Neutrophil (primary cell): ENCODE results near the gene ZBTB45.

ENCODE experiments used
- H3K27ac ChIP-seq: fragments of 200-600 bp; sonication (generic); 2 replicates; pipeline ENCODE4 v1.5.1; 2016; ENCODE audit warnings: mild to moderate bottlenecking, moderate library complexity
- H3K27me3 ChIP-seq: fragments of 200-600 bp; sonication (generic); 2 replicates; pipeline ENCODE4 v1.6.0; 2016; ENCODE audit warnings: mild to moderate bottlenecking
- H3K36me3 ChIP-seq: fragments of 200-600 bp; sonication (generic); 2 replicates; pipeline ENCODE4 v1.5.1; 2017
- H3K4me1 ChIP-seq, 2 experiments: fragments of 200-600 bp in 1 of 2; sonication (generic) in 1 of 2; 1 replicate in 1 of 2; 2 replicates in 1 of 2; pipeline versions ENCODE4 v1.5.1 to v1.6.1; 2013 to 2016; ENCODE audit warnings: low read depth in 1 of 2, low read length in 1 of 2, mild to moderate bottlenecking in 1 of 2, moderate library complexity in 1 of 2; ENCODE audit not compliant: control insufficient read depth in 1 of 2, insufficient read depth in 1 of 2
- H3K4me3 ChIP-seq, 2 experiments: fragments of 200-600 bp in 1 of 2; sonication (generic) in 1 of 2; 1 replicate in 1 of 2; 2 replicates in 1 of 2; pipeline ENCODE4 v1.5.1; 2013 to 2016; ENCODE audit warnings: low read depth in 1 of 2, low read length in 1 of 2, mild to moderate bottlenecking in 1 of 2, moderate library complexity in 1 of 2
- H3K9me3 ChIP-seq: fragments of 200-600 bp; sonication (generic); 2 replicates; pipeline ENCODE4 v1.5.1; 2016
- CTCF ChIP-seq: fragments of 200-600 bp; sonication (generic); IDR thresholded peaks from 2 replicates; pipeline ENCODE4 v1.5.1; 2016; ENCODE audit warnings: antibody characterized with exemption

Gene ZBTB45

GRCh38 chr19:58482372-58482771 is 37.2 kb downstream of the ZBTB45 start:
- no peak for TF ChIP-seq CTCF
- Histone ChIP-seq H3K4me1 (no peaks in the 10 kb centered on the region), H3K27ac (no peak overlapping the region), H3K4me3 (no peak overlapping the region), H3K9me3 (no peaks in the 10 kb centered on the region), H3K36me3 (peaks cover 24% of the 10 kb centered on the region), H3K27me3 (no peaks in the 10 kb centered on the region)

DNA sequence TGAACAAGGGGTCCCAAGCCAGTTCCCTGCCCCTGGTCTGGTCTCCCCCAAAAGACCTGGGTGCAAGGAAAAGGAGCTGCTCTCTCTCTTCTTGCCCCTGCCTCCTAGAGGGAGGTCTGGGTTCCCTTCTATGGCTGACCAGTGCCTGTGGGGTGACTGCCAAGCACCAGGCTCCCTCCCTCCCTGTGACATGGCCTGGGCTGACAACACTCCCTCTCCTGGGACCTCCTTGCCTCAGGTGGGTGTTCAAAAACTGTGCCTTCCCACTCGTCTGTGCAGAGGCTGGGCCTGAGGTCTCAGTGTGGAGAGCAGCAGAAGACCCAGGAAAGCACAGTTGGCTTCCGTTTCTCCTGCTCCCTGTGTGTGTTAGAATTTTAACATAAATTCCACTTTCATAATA is 38.8 kb downstream of the ZBTB45 start:
- Histone ChIP-seq H3K27me3 (no peaks in the 10 kb centered on the region), H3K27ac (no peak overlapping the region), H3K4me3 (no peak overlapping the region), H3K4me1 (peaks cover 7 to 9% of the 10 kb centered on the region in 2 experiments), H3K9me3 (no peaks in the 10 kb centered on the region), H3K36me3 (peaks cover 24% of the 10 kb centered on the region)
- TF ChIP-seq CTCF = no peak

- peaks cover 10 to 11% of the 10 kb centered on the region in 2 experiments for H3K4me1 ChIP-seq
- peaks cover 24% of the 10 kb centered on the region for H3K36me3 ChIP-seq
- no peak overlapping the region for H3K27ac ChIP-seq
- H3K27me3 ChIP-seq = no peaks in the 10 kb centered on the region
- H3K9me3 ChIP-seq = no peaks in the 10 kb centered on the region
- H3K4me3 ChIP-seq = no peak overlapping the region
- no peak for TF ChIP-seq CTCF
Measured at GRCh38 chr19:58480481-58480830, 39.2 kb downstream of the ZBTB45 start.

- Histone ChIP-seq H3K4me1 (peaks cover 14 to 15% of the 10 kb centered on the region in 2 experiments), H3K9me3 (no peaks in the 10 kb centered on the region), H3K36me3 (peaks cover 24% of the 10 kb centered on the region), H3K27ac (no peak overlapping the region), H3K27me3 (no peaks in the 10 kb centered on the region), H3K4me3 (no peak overlapping the region)
- no peak for TF ChIP-seq CTCF
Measured at GRCh38 chr19:58479736-58480480, 39.7 kb downstream of the ZBTB45 start.

- no peak overlapping the region for H3K27ac ChIP-seq
- H3K27me3 ChIP-seq = no peaks in the 10 kb centered on the region
- H3K4me3 ChIP-seq = no peak overlapping the region
- H3K9me3 ChIP-seq = no peaks in the 10 kb centered on the region
- no peak for TF ChIP-seq CTCF
- peaks cover 24% of the 10 kb centered on the region for H3K36me3 ChIP-seq
- H3K4me1 ChIP-seq = peaks cover 14 to 15% of the 10 kb centered on the region in 2 experiments
Measured at GRCh38 chr19:58479303-58479702, 40.3 kb downstream of the ZBTB45 start.
